SK-N-SH (cell line): ENCODE results near the gene INAVA. TPM values are rescaled to one million over a fixed set of nuclear protein-coding genes. Genes with fewer than 3 reads are reported as not detected.

Experiments used
- CTCF ChIA-PET: fragments of 300-600, 350-600 bp; formaldehyde crosslinking; extraction: SDS; loops from one replicate; lab custom pipeline; 2021; lab: Yijun Ruan, JAX
- POLR2A ChIA-PET: fragments of 350-600 bp; sonication (Branson Sonifier 250); formaldehyde crosslinking; extraction: SDS; loops from one replicate; lab custom pipeline; 2020; ENCODE audit warnings: antibody characterized with exemption, inconsistent platforms; lab: Yijun Ruan, JAX
- DNase-seq: peaks from one replicate; pipeline ENCODE4 v3.0.0; 2012
- H2AFZ ChIP-seq: fragments of 200-600 bp; sonication (generic); 2 replicates; pipeline ENCODE4 v1.8.1; 2016; ENCODE audit warnings: antibody characterized with exemption, mild to moderate bottlenecking, low read depth
- H3F3A ChIP-seq: fragments of 200-600 bp; sonication (generic); replicated peaks from 2 replicates; pipeline ENCODE3; 2016; ENCODE audit warnings: antibody characterized with exemption, mild to moderate bottlenecking; ENCODE audit not compliant: insufficient read depth
- H3K27ac ChIP-seq, 2 experiments: fragments of 200-500 bp in 1 of 2; fragments of 200-600 bp in 1 of 2; sonication (Bioruptor generic) in 1 of 2; sonication (generic), shearing (Covaris generic) in 1 of 2; 2 replicates each; pipeline versions ENCODE4 v1.5.1 to v1.6.1; 2014 to 2016; ENCODE audit warnings: low read depth in 2 of 2, inconsistent platforms in 1 of 2, low read length in 1 of 2, mild to moderate bottlenecking in 1 of 2, mixed read lengths in 1 of 2
- H3K27me3 ChIP-seq: fragments of 200-600 bp; sonication (generic), shearing (Covaris generic); 2 replicates; pipeline ENCODE4 v1.6.1; 2016; ENCODE audit warnings: mixed run types; ENCODE audit not compliant: insufficient read depth
- H3K36me3 ChIP-seq, 2 experiments: fragments of 200-500 bp in 1 of 2; fragments of 200-600 bp in 1 of 2; sonication (Bioruptor generic) in 1 of 2; sonication (generic) in 1 of 2; replicated peaks in 1 of 2; 2 replicates each; pipeline versions ENCODE3 to v1.5.1; 2014 to 2016; ENCODE audit warnings: low read length in 1 of 2, mild to moderate bottlenecking in 1 of 2; ENCODE audit not compliant: insufficient read depth in 2 of 2, control insufficient read depth in 1 of 2
- H3K4me1 ChIP-seq, 2 experiments: fragments of 200-500 bp in 1 of 2; fragments of 200-600 bp in 1 of 2; sonication (Bioruptor generic) in 1 of 2; sonication (generic), shearing (Covaris generic) in 1 of 2; 2 replicates each; pipeline versions ENCODE4 v1.5.1 to v1.6.1; 2014 to 2016; ENCODE audit warnings: low read depth in 1 of 2, low read length in 1 of 2, mixed run types in 1 of 2; ENCODE audit not compliant: insufficient read depth in 2 of 2, control insufficient read depth in 1 of 2
- H3K4me2 ChIP-seq: fragments of 200-600 bp; sonication (generic), shearing (Covaris generic); 2 replicates; pipeline ENCODE4 v1.6.1; 2017; ENCODE audit warnings: mixed run types
- H3K4me3 ChIP-seq, 2 experiments: fragments of 200-500 bp in 1 of 2; fragments of 200-600 bp in 1 of 2; sonication (Bioruptor generic) in 1 of 2; sonication (generic), shearing (Covaris generic) in 1 of 2; 2 replicates each; pipeline versions ENCODE4 v1.5.1 to v1.8.1; 2014 to 2016; ENCODE audit warnings: low read depth in 2 of 2, inconsistent platforms in 1 of 2, low read length in 1 of 2, mild to moderate bottlenecking in 1 of 2, mixed read lengths in 1 of 2, moderate library complexity in 1 of 2
- H3K79me2 ChIP-seq: fragments of 200-600 bp; sonication (generic); 2 replicates; pipeline ENCODE4 v1.8.1; 2017; ENCODE audit warnings: mild to moderate bottlenecking; ENCODE audit not compliant: insufficient read depth
- H3K9ac ChIP-seq: fragments of 200-600 bp; sonication (generic); 2 replicates; pipeline ENCODE4 v1.6.1; 2017; ENCODE audit warnings: mixed run types
- H3K9me2 ChIP-seq: fragments of 200-600 bp; sonication (generic); 2 replicates; pipeline ENCODE4 v1.6.1; 2017; ENCODE audit warnings: mixed run types
- H3K9me3 ChIP-seq: fragments of 200-600 bp; sonication (generic); 2 replicates; pipeline ENCODE4 v1.6.1; 2017; ENCODE audit warnings: mixed run types, mild to moderate bottlenecking, moderate library complexity
- H4K20me1 ChIP-seq: fragments of 200-600 bp; sonication (generic); 2 replicates; pipeline ENCODE4 v1.6.1; 2017; ENCODE audit warnings: mild to moderate bottlenecking, mixed run types; ENCODE audit not compliant: insufficient read depth
- CHD2 ChIP-seq: fragments of 150-350 bp; IDR thresholded peaks from 2 replicates; pipeline ENCODE4 v1.6.1; 2018; ENCODE audit warnings: low read length; ENCODE audit not compliant: partially characterized antibody
- ELF1 ChIP-seq: IDR thresholded peaks from 2 replicates; pipeline ENCODE4 v1.4.0; 2012
- EP300 ChIP-seq, 2 experiments: IDR thresholded peaks; 2 replicates each; pipeline versions ENCODE4 v1.4.0 to v1.6.1; 2012; ENCODE audit warnings: borderline replicate concordance in 1 of 2, low read depth in 1 of 2, low read length in 1 of 2
- EZH2phosphoT487 ChIP-seq: fragments of 200-600 bp; sonication (generic); IDR thresholded peaks from 2 replicates; pipeline ENCODE4 v1.6.1; 2017; ENCODE audit warnings: low read depth, mixed run types, mild to moderate bottlenecking, antibody characterized with exemption, moderate library complexity, borderline replicate concordance
- FOSL2 ChIP-seq: IDR thresholded peaks from 2 replicates; pipeline ENCODE4 v1.4.0; 2012; ENCODE audit warnings: low read depth, mild to moderate bottlenecking, moderate library complexity, borderline replicate concordance
- FOXJ3 ChIP-seq: sonication (generic); formaldehyde crosslinking; IDR thresholded peaks from 2 replicates; pipeline ENCODE4 v1.5.1; 2020; ENCODE audit warnings: mild to moderate bottlenecking, missing genetic modification reagents
- FOXM1 ChIP-seq: IDR thresholded peaks from 2 replicates; pipeline ENCODE4 v1.4.0; 2012; ENCODE audit warnings: low read depth, mild to moderate bottlenecking
- GABPA ChIP-seq: IDR thresholded peaks from 2 replicates; pipeline ENCODE4 v1.4.0; 2012; ENCODE audit warnings: low read depth, mild to moderate bottlenecking
- GATA2 ChIP-seq: sonication (generic); formaldehyde crosslinking; IDR thresholded peaks from 2 replicates; pipeline ENCODE4 v1.5.0; 2020; ENCODE audit warnings: mild to moderate bottlenecking, missing genetic modification reagents
- JUND ChIP-seq: IDR thresholded peaks from 2 replicates; pipeline ENCODE4 v1.4.0; 2012
- MAX ChIP-seq: IDR thresholded peaks from 2 replicates; pipeline ENCODE4 v1.4.0; 2012; ENCODE audit warnings: low read depth
- MEF2A ChIP-seq: IDR thresholded peaks from 2 replicates; pipeline ENCODE4 v1.4.0; 2012; ENCODE audit warnings: low read depth, borderline replicate concordance
- MXI1 ChIP-seq: IDR thresholded peaks from 2 replicates; pipeline ENCODE4 v1.6.1; 2012; ENCODE audit warnings: mild to moderate bottlenecking, low read depth, low read length, improper control_type of control experiment
- NFIC ChIP-seq: IDR thresholded peaks from 2 replicates; pipeline ENCODE4 v1.4.0; 2012; ENCODE audit warnings: borderline replicate concordance
- POLR2AphosphoS5 ChIP-seq: IDR thresholded peaks from 2 replicates; pipeline ENCODE4 v1.6.1; 2012; ENCODE audit warnings: low read depth, low read length
- RCOR1 ChIP-seq: fragments of 150-350 bp; IDR thresholded peaks from 2 replicates; pipeline ENCODE4 v1.6.1; 2017; ENCODE audit warnings: antibody characterized with exemption, low read length
- RXRA ChIP-seq: IDR thresholded peaks from 2 replicates; pipeline ENCODE4 v1.4.0; 2012; ENCODE audit warnings: low read depth, mild to moderate bottlenecking, borderline replicate concordance
- SIN3A ChIP-seq: IDR thresholded peaks from 2 replicates; pipeline ENCODE4 v1.6.1; 2012; ENCODE audit warnings: low read depth, mild to moderate bottlenecking, low read length, moderate library complexity, borderline replicate concordance
- TAF1 ChIP-seq: IDR thresholded peaks from 2 replicates; pipeline ENCODE4 v1.6.1; 2012; ENCODE audit warnings: low read depth, mild to moderate bottlenecking, low read length, moderate library complexity, borderline replicate concordance
- TCF12 ChIP-seq: IDR thresholded peaks from 2 replicates; pipeline ENCODE4 v1.4.0; 2012
- TEAD4 ChIP-seq: IDR thresholded peaks from 2 replicates; pipeline ENCODE4 v1.4.0; 2012; ENCODE audit warnings: mild to moderate bottlenecking, borderline replicate concordance; ENCODE audit not compliant: insufficient read depth
- YY1 ChIP-seq: IDR thresholded peaks from 2 replicates; pipeline ENCODE4 v1.4.0; 2012; ENCODE audit warnings: low read depth, mild to moderate bottlenecking
- ZBTB33 ChIP-seq: IDR thresholded peaks from 2 replicates; pipeline ENCODE4 v1.4.0; 2012; ENCODE audit warnings: low read depth, borderline replicate concordance
- WGBS: methylation state at CpG from one replicate; pipeline ENCODE4 v1.1.6; 2017; ENCODE audit warnings: low lambda C conversion rate; 5-methylcytosine and 5-hydroxymethylcytosine counted together
- polyA plus RNA-seq, 3 experiments: library from polyadenylated mRNA; depleted of rRNA; stranded (reverse); fragments of >200 nt; gene quantifications; 2 replicates each; pipeline ENCODE4 v1.2.3, GENCODE V29; 2012

INAVA gene
- polyA plus RNA-seq, 1 of the 3 experiments (the other 2 are of a cell fraction) = 0.12 TPM

GRCh38 chr1:200875416-200875815 lies 19.3 kb upstream of the INAVA start:
- no peak overlapping the region for H3K4me2 ChIP-seq
- TF ChIP-seq FOSL2 (no peak), EZH2phosphoT487 (no peak), NFIC (no peak), RCOR1 (no peak), FOXM1 (no peak), ZBTB33 (no peak), EP300 (IDR thresholded peaks at IDR 0.05; ENCODE audit: borderline replicate concordance in 1 of 2, low read depth in 1 of 2, low read length in 1 of 2) (no peak), TEAD4 (no peak), GATA2 (CRISPR knock-in tag) (no peak), GABPA (no peak)
- no peaks in the 10 kb centered on the region for H3K9me2 ChIP-seq
- H3F3A ChIP-seq = no peaks in the 10 kb centered on the region
- H3K4me1 ChIP-seq = no peaks in the 10 kb centered on the region; a peak in 1 of 4 replicates
- H3K4me3 ChIP-seq = no peak overlapping the region
- H3K9me3 ChIP-seq = no peaks in the 10 kb centered on the region
- CTCF ChIA-PET = interaction anchor here (1.2 kb wide), 1 partner anchor 14 kb away, joined by 4 read pairs; no protein-coding TSS in a partner anchor
- H4K20me1 ChIP-seq = no peaks in the 10 kb centered on the region
- H3K27ac ChIP-seq = no peak overlapping the region
- WGBS = 88% methylated on average over 5 of the region's 5 CpGs
- no peaks in the 10 kb centered on the region for H3K36me3 ChIP-seq
- no peak for DNase-seq
- POLR2A ChIA-PET = no interaction called here
- no peak overlapping the region for H3K9ac ChIP-seq
- no peaks in the 10 kb centered on the region for H3K79me2 ChIP-seq
- H2AFZ ChIP-seq = no peak overlapping the region
- H3K27me3 ChIP-seq = no peaks in the 10 kb centered on the region; the same call in 1 of the 2 replicates

- H3K36me3 ChIP-seq = no peaks in the 10 kb centered on the region
- H3K79me2 ChIP-seq = no peaks in the 10 kb centered on the region
- H3K9ac ChIP-seq = no peak overlapping the region
- no peaks in the 10 kb centered on the region; a peak in 1 of 4 replicates for H3K4me1 ChIP-seq
- no peaks in the 10 kb centered on the region for H3F3A ChIP-seq
- WGBS = 66% methylated on average over 3 of the region's 3 CpGs
- H3K27me3 ChIP-seq = no peaks in the 10 kb centered on the region; the same call in 1 of the 2 replicates
- H3K9me3 ChIP-seq = no peaks in the 10 kb centered on the region
- ChIA-PET CTCF (interaction anchor here (1.3 to 3.0 kb wide), 2 partner anchors 14 to 95 kb away, joined by 3 to 13 read pairs; no protein-coding TSS in a partner anchor), POLR2A (interaction anchor here (0.6 kb wide), 1 partner anchor 19 kb away, joined by 3 read pairs; no protein-coding TSS in a partner anchor)
- H4K20me1 ChIP-seq = no peaks in the 10 kb centered on the region
- no peaks in the 10 kb centered on the region for H3K9me2 ChIP-seq
- H3K4me2 ChIP-seq = no peak overlapping the region
- H3K27ac ChIP-seq = no peak overlapping the region
- DNase-seq = no peak
- no peak for TF ChIP-seq MAX
- TF ChIP-seq TEAD4 = no peak
- no peak for TF ChIP-seq GATA2 (CRISPR knock-in tag)
- TF ChIP-seq MEF2A = no peak
- no peak for TF ChIP-seq EZH2phosphoT487
- no peak for TF ChIP-seq JUND
- no peak for TF ChIP-seq MXI1
- TF ChIP-seq TAF1 = no peak
- TF ChIP-seq ELF1 = no peak
- no peak for TF ChIP-seq FOXM1
- TF ChIP-seq FOSL2 = no peak
- no peak for TF ChIP-seq SIN3A
- no peak for TF ChIP-seq RXRA
- no peak for TF ChIP-seq FOXJ3 (CRISPR knock-in tag)
- TF ChIP-seq YY1 = no peak
- TF ChIP-seq CHD2 = no peak
- TF ChIP-seq TCF12 = no peak
- no peak for TF ChIP-seq POLR2AphosphoS5
- TF ChIP-seq ZBTB33 = no peak
- H3K4me3 ChIP-seq = no peak overlapping the region
- H2AFZ ChIP-seq = no peak overlapping the region
Observed at GRCh38 chr1:200877010-200877409, 17.7 kb upstream of the INAVA start.
